ENCODE measurements around the gene PRUNE2. TPM values are rescaled to one million over a fixed set of nuclear protein-coding genes. Genes with fewer than 3 reads are reported as not detected.

The PRUNE2 gene
- total RNA-seq, 1 donor from 2014 or later, result 3.1 TPM

GRCh38 chr9:76856016-76856415, 49.9 kb downstream of the PRUNE2 start:
- Histone ChIP-seq H3K27ac (replicated peaks) (no peak overlapping the region), H3K4me3 (no peak overlapping the region), H3K4me1 (no peaks in the 10 kb centered on the region), H3K9me3 (replicated peaks) (no peaks in the 10 kb centered on the region), H3K36me3 (no peaks in the 10 kb centered on the region), H3K27me3 (ENCODE audit: low read depth) (no peaks in the 10 kb centered on the region)
- no peak for DNase-seq
- intact Hi-C loops (cut with micrococcal nuclease), result no loop called here
- TF ChIP-seq, protein P1, sequence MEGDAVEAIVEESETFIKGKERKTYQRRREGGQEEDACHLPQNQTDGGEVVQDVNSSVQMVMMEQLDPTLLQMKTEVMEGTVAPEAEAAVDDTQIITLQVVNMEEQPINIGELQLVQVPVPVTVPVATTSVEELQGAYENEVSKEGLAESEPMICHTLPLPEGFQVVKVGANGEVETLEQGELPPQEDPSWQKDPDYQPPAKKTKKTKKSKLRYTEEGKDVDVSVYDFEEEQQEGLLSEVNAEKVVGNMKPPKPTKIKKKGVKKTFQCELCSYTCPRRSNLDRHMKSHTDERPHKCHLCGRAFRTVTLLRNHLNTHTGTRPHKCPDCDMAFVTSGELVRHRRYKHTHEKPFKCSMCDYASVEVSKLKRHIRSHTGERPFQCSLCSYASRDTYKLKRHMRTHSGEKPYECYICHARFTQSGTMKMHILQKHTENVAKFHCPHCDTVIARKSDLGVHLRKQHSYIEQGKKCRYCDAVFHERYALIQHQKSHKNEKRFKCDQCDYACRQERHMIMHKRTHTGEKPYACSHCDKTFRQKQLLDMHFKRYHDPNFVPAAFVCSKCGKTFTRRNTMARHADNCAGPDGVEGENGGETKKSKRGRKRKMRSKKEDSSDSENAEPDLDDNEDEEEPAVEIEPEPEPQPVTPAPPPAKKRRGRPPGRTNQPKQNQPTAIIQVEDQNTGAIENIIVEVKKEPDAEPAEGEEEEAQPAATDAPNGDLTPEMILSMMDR (IDR thresholded peaks at IDR 0.05; ENCODE audit: borderline replicate concordance), result no peak

DNA sequence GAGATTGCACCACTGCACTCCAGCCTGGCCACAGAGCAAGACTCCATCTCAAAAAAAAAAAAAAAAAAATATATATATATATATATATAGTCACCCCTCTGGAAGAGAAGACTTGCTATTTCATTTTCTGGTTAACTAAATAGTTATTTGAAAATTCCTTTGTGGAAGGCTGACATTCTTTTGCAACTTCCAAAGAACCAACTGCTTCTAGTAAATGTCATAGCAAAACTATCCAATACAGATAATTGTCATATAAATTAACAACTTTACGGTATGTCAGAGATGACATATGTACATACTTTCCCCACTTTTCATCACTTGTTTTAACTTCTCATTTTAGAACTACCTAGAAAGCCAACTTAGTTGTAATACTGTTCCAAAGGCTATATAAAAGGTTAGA, 50.9 kb downstream of the PRUNE2 start:
- Histone ChIP-seq H3K27ac (replicated peaks) (no peak overlapping the region), H3K27me3 (ENCODE audit: low read depth) (no peaks in the 10 kb centered on the region), H3K36me3 (no peaks in the 10 kb centered on the region), H3K4me1 (no peaks in the 10 kb centered on the region), H3K4me3 (no peak overlapping the region), H3K9me3 (replicated peaks) (no peaks in the 10 kb centered on the region)
- intact Hi-C loops (cut with micrococcal nuclease), result no loop called here
- TF ChIP-seq, protein P1 (IDR thresholded peaks at IDR 0.05; ENCODE audit: borderline replicate concordance), result no peak
- DNase-seq, result no peak

DNA sequence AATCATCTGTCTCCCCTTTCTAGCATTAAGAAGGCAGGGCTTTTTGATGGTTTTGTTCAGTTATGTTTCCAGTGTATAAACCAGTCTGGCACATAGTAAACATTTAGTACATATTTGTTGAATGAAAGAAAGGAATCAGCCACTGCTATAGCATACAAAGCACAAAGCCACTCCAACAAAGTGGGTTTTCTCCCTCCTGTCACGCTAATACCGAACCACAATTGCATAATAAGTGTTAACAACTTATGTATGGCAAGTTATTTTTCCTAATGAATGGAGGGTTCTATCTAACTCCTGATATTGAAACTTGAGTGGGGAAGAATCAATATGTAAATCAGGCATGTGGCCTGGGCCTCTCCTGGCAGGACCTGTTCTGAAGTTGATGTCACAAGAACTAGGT, 53.9 kb downstream of the PRUNE2 start:
- no peak overlapping the region for H3K27ac ChIP-seq (replicated peaks)

DNA sequence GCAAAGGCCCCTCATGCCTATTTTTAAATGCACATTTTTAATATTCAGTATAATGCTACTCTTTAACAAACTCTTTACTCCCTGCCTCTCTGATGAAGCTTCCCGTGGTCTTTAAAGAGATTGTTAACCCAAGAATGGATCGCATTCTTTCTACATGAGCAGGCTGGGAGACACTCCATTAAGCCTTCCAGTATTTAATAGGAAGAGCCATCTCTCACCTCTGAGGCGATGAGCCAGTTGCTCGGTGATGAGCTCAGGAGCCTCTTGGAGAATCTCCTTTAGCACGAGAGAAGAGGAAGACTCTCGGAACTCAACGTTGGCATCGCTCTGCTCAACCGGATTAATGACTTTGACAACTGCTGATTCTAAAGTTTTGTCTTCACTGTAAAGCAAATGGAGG, 59.6 kb downstream of the PRUNE2 start:
- DNase-seq, result no peak
- H3K9me3 ChIP-seq (replicated peaks), result no peaks in the 10 kb centered on the region
- H3K36me3 ChIP-seq, result no peaks in the 10 kb centered on the region
- TF ChIP-seq, protein P1 (IDR thresholded peaks at IDR 0.05; ENCODE audit: borderline replicate concordance), result no peak
- H3K4me3 ChIP-seq, result no peak overlapping the region
- H3K4me1 ChIP-seq, result no peaks in the 10 kb centered on the region
- peaks cover 4% of the 10 kb centered on the region for H3K27me3 ChIP-seq (ENCODE audit: low read depth)
- intact Hi-C loops (cut with micrococcal nuclease), result no loop called here
- H3K27ac ChIP-seq (replicated peaks), result no peak overlapping the region

More for the DNA sequence above, 53.9 kb downstream of the PRUNE2 start:
- intact Hi-C loops (cut with micrococcal nuclease), result no loop called here
- Histone ChIP-seq H3K9me3 (replicated peaks) (no peaks in the 10 kb centered on the region), H3K36me3 (no peaks in the 10 kb centered on the region), H3K27me3 (ENCODE audit: low read depth) (no peaks in the 10 kb centered on the region), H3K4me1 (no peaks in the 10 kb centered on the region), H3K4me3 (no peak overlapping the region)
- TF ChIP-seq, protein P1 (IDR thresholded peaks at IDR 0.05; ENCODE audit: borderline replicate concordance), result no peak
- no peak for DNase-seq

- Histone ChIP-seq H3K4me3 (no peak overlapping the region), H3K9me3 (replicated peaks) (no peaks in the 10 kb centered on the region), H3K27me3 (ENCODE audit: low read depth) (peaks cover 4% of the 10 kb centered on the region), H3K4me1 (no peaks in the 10 kb centered on the region), H3K27ac (replicated peaks) (no peak overlapping the region), H3K36me3 (no peaks in the 10 kb centered on the region)
- TF ChIP-seq, protein P1 (IDR thresholded peaks at IDR 0.05; ENCODE audit: borderline replicate concordance), result no peak
- no peak for DNase-seq
- intact Hi-C loops (cut with micrococcal nuclease), result no loop called here
Measured at GRCh38 chr9:76845254-76845653, 60.7 kb downstream of the PRUNE2 start.
